ENCODE results near the gene SLC39A6. TPM values are rescaled to one million over a fixed set of nuclear protein-coding genes. Genes with fewer than 3 reads are reported as not detected.

Gene SLC39A6
- 197 TPM for total RNA-seq

DNA sequence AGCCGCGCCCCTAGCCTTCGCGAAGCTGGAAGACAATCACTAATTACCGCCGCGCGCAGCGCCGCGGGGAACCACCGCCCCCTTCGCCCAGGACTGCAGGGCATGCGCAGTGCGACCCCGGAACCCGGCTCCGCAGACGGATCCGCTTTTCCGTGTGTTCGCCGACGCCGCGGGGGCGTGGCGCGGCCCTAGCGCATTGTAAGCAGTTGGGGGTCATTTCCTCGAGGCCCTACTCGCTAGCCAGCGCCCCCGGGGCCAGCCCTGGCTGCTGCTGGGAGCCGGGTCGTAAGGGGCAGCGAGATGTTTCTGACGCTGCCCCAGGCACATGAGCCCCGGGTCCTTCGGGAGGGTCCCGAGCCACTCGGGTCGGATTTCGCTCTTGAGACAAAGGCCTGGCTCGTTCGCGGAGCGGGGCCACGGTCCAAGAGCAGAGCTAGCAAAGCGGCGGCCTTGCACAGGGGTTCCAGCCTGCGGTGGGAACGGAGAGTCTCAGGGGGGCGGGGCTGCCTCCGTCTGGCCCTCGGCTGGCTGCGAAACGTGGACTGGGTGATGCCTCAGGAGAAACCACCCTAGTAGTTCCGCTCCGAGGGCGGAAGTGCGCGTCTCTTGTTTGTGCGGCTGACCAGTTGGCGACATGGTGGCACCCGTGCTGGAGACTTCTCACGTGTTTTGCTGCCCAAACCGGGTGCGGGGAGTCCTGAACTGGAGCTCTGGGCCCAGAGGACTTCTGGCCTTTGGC is at the start of gene SLC39A6, which contains the start of gene ELP2:
TSS of gene SLC39A6 (minus strand) at position 41 of the 739 bp plus-strand sequence. CDS start 2,333 bp downstream, outside the sequence.
TSS of gene ELP2 (plus strand) at position 600 of the 739 bp plus-strand sequence. CDS start at position 635, 35 bp downstream.

GRCh38 chr18:36067055-36067957 is 61.8 kb downstream of the SLC39A6 start, which contains the start of gene RPRD1A:
RPRD1A (minus strand) TSS chr18:36067559; CDS start chr18:36067404, 155 bp downstream.

Other genes with a start within 250 kb of the SLC39A6 start
- 143 TPM for gene RPRD1A, start 61.8 kb downstream of the SLC39A6 start, total RNA-seq
- gene ELP2, start 559 bp upstream of the SLC39A6 start, total RNA-seq, result 101 TPM
- 0.69 TPM for gene MOCOS, start 58.2 kb upstream of the SLC39A6 start, total RNA-seq
- gene FHOD3, start 168.4 kb upstream of the SLC39A6 start, total RNA-seq, result 50.5 TPM

Data from diencephalon (tissue), 1 donor.